Stimulated activated CD4-positive, alpha-beta T cell treated with anti-CD3 and anti-CD28 coated beads, TNF-alpha, amount 100 ng/mL, for 24 hours (primary cell): ENCODE results near the gene TRERF1.

Experiments used
- DNase-seq, 3 experiments: peaks; one replicate each; pipeline ENCODE4 v3.0.0-alpha.2; 2020; ENCODE audit warnings: low read depth in 3 of 3

TRERF1 gene

DNA sequence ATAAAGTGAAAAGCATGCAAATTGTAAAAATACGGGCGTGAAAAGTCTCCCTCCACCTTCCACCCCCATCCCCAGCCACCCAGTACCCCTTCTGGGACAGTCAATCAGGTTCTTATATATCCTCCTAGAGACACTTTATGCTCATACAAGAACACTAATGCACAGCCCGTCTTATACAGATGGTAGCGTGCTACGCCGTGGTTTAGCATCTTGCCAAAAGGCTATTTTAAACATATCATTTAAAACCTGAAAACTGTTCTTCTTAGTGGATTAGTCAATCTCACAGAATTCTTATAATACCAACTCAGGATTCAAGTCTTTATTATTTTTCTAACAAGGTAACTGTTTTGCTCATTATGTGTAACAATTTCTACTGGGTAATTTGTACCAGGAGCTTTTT is 176.8 kb downstream of the TRERF1 start:
- no peak for DNase-seq

DNA sequence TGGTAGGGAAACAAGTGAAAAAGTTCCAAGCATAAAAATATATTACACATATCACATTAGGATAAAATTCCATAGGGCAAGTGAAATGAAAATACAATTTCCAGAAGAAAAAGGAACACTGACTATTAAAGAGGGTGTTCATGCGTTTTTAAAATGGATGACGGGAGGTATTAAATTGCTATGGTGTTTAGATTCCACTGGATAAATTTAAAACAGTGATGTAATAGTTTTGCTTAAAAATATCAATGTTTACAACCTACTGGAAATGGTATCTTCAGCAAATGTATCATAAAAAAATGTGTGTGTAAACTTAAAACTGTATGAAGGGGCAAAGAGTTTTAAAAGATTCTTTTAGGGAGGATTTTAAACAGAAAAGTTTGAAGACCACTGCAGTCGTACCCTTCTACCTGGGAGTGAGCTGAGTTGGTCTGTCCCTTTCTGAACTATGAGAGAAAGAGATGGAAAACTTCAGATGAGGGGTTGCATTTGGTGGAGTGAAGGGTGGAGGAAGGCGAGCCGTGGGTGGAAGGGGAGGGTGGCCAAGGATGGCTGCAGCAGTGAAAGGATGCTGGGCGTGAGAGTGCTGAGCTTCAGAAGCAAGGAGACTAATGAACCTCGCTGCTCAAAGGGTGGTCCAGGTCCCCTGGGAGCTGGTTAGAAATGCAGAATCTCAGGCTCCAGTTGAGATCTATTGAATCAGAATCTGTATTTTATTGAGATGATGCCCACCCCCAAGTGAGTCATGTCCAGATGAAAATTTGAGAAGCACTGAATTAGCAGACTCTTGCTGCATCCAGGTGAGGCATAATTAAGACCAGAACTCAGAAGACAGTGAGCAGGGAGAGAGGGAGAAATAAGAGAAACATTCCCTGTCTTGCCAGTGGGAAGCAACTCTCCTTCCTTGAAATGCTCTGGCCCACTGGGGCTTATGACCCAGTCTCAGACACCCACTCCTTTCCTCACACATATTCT is 179.6 kb downstream of the TRERF1 start:
- DNase-seq = no peak

DNA sequence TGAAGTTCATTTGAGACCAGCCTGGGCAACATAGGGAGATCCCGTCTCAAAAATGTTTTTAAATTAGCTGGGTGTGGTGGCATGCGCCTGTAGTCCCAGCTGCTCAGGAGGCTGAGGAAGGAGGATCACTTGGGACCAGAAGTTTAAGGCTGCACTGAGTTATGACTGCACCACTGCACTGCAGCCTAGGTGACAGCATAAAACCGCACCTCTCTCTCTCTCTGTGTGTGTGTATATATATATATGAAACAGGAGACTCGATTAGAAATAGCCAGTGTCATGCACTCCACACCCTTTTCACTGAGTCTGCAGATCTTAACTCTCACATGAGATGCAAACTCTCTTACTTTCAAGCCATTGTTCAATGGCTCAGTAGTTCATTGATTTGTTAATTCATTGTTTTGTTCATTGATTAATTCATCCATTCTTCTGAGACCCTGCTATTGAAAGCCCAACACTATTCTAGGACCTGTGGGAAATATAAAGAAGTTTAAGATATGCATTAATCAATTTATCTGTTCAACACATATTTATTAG is 181.7 kb downstream of the TRERF1 start:
- DNase-seq = no peak

DNA sequence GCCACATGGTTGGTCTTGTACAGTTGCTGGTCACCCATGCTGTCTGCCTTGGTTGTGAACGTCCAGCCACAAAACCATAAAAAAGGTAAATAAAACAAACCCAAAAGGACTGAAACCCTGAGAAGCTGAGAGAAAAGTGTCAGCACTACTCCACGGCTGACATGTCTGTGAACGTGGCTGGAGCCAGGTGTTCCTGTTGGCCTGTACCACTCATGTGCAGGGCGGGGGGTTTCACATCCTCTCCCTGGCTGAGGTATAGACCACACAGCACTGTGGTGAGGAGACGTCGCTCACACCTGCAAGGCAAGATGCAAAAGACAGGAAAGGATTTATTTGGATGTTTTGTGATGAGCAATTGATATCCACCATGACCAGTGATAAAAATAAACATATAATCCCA is 182.2 kb downstream of the TRERF1 start:
- DNase-seq = no peak

DNA sequence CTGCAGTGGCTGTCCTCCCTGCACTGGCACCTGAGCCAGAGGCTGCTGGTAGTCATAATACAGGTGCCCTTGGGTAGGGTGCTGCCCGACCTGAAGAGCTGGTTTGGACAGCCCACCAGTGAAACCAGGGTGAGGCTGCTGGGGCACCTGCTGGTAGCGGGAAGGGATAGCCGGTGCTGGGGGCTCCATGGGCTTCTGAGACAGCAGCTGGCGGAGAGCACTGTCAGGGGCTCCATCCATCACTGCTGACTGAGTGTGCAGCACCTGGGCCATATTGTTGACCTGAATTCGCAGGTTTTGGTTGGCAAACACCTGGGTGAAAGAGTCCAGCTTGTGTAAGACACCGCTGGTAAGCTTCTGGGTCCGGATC is 182.9 kb downstream of the TRERF1 start:
- DNase-seq = no peak

DNA sequence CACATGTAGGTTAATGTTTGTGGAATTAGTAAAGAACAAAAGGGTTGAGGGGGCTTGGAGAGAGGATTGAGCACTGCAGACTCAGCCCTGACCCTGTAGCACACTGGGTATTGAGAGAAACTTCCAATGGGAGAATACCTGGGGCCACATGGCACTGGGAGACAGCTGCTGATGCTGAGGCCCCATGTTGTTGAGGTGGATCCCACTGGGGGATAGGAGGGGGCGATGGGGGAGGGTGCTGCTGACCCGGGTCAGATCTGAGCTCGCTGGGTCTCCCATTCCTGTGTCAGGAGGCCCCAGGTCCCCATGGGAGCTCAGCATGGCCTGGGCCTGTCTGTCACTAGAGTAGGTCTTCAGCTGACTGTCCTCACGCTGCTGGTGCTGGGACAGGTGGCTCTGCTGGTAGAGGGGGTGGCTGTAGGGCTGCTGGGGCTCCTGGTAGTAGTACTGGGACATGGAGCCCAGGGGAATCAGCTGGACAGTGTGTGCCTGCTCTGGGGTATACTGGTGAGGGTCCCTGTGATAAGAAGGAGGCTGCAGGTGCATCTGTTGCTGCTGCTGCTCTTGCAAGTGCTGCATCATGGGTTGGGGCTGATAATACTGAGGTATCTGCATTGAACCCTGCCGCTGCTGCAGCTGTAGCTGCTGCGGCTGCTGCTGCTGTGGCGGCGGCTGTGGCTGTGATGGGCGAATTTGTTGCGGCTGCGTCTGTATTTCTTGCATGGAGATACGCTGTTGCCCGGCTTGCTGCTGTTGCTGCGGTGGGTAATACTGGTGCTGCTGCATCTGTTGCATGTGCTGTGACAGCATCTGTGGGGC is 183.5 kb downstream of the TRERF1 start:
- DNase-seq = no peak

DNA sequence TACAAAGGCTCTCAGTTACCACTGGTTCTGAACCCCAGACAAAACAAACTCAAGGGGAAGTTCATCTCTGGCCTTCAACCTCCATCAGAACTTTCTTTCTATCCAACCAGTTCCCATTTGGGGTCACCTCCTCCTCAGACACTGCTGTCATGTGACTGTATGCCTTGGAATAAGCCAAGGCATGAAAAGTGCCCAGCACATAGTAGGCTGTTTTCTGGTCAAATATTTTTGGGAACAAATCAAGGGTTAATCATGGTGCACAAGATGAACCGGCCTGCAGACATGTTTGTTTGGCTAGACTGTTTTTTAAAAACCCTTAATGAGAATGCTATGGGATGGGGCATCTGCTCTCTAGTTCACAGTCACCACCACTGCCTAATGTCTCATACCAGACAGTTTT is 185.2 kb downstream of the TRERF1 start:
- no peak for DNase-seq

DNA sequence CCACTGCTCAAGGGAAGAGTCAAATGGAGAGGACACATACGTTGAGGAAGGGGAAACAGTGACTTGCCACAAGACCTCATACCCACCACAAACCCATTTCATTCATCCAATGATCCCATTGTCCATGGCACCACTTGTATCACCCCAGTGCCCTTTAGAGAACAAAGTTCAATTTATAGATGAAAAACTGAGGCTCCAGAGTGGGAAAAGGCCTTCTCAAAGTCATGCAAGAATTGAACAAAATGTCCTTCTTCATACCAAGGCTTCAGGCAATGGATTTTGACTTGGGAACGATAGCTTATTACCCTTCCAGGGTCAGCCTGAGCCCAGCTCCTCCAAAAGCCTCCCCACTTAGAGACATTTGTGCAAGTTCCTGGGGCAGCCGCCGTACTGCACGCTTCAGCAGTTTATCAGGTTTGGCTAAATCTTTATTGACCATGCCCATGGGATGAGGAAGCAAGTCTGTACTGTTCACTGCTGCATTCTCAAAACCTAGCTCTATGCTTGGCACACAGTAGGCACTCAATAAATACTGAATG is 186.8 kb downstream of the TRERF1 start:
- no peak for DNase-seq

DNA sequence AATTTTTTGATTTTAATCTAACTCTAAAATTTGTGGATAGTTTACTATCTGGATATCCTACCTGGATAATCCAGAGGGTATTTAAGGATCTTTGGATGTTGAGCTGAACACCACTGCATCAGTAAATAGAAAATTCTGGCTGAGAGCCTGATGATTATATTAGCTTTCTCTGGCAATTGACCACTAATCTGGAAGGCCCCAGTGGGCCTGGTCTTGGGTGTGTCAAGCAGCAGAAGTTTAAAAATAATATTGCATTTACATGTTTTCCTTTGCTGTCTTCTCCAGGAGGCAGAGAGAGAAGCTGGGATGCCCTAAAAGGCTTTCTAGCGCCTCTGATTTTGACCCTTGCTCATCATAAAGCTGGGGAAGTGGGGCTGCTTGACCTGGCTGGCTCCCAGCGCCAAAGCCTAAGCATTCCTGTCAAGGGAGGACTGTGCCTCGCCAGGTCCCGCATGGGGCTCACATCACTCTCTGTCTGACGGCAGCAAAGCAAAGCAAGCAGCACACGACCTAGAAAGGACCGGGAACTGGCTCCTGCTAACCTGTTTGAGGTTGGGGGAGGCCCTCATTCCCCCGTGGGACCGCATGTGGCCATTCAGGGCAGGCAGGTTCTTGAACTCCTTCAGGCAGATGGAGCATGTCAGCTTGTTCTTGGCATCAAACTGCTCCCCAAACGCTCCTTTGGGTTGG is 187.4 kb downstream of the TRERF1 start:
- no peak for DNase-seq

DNA sequence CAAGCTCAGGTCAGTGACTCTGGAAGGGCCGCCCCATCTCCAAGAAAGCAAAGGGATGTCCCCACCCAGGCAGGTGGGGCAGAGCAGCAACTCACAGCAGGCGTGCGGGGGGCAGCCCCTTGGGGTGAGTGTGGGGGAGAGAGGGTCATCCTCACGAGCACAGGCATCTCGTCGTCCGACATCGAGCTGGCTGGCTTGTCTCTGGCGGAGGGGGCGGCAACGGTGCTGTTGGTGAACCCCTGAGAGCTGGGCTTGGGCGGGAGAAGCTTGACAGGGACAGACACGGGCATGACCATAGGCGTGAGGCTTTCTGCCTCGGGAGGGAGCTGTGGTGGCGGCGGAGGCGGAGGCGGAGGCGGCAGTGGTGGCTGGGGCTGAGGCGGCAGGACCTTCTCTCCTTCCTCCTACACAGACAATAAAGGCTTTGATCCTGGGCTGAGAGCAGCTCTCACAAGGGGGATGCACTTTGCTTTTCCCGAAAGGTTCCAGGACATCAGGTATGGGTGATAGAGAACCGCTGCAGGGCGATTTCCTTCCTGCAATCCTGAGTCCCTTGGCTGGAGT is 188.5 kb downstream of the TRERF1 start:
- DNase-seq = no peak

DNA sequence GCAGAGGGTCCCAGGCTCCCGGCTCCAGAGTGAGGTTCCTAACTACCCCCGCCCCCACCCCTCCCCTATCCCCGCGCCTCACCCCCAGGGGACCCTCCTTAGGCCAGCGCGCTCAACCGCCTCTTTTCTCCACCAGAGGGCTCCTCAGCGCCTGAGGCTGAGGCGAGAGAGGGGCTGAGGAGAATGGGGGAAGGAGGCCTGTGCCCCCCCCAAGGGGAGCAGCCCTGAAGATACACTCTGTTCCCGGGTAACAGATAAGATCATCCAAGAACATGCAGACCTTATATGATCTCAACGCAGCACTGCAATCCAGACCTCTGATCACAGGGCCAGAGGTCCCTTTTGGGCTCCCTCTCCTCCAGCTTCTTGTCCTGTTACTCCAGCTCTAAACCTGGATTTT is 190.8 kb downstream of the TRERF1 start:
- peak in 2 of 3 experiments; percentile 16 for DNase-seq

DNA sequence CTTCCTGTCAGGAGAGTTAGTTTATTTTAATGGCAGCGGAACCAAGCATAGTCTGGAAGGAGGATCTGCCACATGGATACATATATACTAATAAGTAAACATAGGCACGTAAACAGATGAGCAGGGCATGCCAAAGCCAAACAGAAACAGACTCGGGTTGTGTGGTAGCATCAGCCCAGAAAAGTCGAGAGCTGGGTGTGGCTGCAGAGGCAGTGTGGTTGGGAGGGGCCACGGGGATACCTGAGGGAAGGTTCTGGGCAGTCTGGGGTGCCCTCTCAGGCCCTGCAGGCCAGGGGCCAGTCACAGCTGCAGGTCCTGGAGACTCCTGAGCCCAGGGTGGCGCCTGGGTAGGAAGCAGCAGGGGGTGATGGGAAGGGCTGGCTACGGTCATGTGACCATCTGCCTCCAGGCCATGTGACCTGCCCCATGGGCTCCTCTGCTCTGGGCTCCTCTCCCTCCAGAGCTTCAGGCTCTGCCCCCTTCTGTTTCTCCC is 191.3 kb downstream of the TRERF1 start:
- no peak for DNase-seq

DNA sequence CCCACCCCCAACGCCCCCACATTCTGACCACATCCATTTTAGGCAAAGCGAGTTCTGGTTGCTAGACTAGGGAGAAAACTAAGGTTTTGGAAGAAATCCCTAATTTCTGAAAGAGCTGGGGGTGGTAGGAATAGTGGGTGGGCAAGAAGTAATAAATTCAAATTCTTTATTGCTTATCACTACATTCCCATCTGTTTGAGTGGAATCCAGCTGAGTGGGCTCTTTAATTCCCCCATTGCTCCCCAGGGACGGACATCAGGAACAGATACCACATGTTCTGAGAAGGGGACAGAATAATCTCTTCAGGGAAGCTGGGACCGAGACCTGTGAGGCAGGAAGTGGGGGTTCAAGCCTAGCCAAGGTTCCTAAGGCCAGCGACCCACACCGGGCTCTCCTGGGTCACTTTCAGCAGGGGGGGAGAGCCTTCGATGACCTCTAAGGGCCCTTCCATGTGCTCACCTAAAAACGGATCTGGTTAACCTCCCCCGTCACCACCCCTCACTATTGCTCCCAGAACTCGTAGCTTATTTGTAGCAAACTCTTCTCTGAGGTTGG is 191.8 kb downstream of the TRERF1 start:
- no peak for DNase-seq

DNA sequence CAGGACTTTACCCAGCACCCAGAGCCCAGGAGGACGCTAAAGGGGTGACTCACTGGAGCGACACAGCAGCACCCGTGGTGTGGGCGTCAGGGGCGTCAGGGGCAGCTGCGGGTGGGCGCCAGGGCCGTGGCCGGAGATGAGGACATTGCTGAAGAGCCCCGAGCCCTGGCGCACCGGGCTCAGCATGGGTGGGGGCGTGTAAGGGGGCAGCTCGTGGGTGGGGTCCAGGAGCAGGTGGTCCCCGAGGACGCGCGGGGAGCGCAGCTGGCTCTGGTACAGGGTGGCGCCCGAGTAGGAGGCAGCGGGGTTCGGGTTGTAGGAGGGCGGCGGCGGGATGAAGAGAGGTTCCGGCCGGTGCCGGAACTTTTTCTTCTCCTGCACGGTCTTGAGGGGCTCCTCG is 192.4 kb downstream of the TRERF1 start:
- no peak for DNase-seq

DNA sequence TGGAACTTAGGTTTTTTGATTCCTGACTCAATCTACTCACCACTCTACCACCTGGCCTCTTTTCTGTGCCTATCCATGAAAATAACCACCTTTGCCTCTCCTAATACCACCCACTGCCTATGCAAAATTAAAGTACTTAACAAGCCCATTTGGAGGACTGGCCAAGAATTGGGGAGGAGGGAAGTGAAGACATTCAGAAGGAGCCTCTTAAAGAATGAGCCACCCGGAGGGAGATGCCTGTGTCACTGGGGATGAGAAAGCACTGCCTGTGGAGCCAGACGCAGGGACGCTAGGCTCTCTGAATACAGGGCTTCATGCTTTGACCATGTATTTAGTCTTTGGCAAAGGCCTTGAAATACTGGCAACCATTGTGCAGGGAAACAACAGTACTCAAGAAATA is 194.1 kb downstream of the TRERF1 start:
- no peak for DNase-seq

DNA sequence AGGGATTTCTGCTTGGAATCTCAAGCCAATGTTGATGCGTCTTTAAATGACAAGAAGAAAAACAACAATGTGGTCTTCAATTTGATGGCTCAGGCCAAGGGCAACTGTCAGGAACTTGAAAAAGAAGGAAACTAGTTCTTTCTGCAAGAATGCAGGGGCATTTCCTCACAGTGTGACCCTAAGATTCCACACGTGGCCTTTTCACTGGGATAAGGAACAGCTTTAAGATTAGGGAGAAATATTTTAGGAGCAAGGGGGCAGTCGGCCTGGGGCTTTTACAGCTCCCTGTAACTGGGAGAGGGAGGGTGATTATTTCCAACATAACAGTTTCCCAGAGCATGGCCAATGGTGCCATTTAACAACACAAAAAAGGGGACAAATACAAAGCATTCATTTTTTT is 194.7 kb downstream of the TRERF1 start:
- no peak for DNase-seq

DNA sequence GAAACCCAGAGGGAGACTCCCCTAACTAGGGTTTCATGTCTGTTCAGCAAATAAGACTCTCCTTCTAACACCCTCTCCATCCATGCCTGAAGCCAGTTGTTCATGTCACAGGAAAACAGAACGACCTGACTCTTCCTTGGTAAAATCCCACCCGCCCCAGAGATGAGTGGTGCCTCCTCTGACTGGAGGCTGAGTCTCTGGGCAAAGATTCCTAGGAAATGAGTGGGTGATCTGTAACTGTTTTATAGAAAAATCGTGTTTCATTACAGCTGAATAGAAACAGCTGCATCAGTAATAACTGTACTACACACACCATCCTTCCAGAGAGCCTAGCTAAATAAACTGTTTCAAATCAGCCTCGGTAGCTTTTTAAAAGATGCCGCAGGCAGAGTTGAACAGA is 196.7 kb downstream of the TRERF1 start:
- no peak for DNase-seq

DNA sequence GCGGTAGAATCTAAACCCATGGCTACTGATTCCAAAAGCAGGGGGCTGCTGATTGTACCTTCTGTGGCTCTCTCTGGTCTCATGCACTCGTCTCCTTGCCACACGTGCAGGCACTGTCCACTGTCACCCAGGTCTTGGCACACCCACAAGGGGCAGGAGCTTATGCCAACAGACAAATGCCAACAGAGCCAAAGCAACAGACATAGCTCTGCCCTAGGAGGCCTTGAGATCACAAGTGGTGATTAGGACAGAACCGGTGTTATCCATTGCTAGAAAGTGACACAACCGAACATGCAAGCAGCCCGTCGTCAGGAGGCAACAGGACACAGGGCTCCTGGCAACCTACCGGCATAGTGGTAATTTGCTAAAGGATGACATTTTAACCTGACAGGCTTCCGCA is 197.2 kb downstream of the TRERF1 start:
- DNase-seq = no peak

DNA sequence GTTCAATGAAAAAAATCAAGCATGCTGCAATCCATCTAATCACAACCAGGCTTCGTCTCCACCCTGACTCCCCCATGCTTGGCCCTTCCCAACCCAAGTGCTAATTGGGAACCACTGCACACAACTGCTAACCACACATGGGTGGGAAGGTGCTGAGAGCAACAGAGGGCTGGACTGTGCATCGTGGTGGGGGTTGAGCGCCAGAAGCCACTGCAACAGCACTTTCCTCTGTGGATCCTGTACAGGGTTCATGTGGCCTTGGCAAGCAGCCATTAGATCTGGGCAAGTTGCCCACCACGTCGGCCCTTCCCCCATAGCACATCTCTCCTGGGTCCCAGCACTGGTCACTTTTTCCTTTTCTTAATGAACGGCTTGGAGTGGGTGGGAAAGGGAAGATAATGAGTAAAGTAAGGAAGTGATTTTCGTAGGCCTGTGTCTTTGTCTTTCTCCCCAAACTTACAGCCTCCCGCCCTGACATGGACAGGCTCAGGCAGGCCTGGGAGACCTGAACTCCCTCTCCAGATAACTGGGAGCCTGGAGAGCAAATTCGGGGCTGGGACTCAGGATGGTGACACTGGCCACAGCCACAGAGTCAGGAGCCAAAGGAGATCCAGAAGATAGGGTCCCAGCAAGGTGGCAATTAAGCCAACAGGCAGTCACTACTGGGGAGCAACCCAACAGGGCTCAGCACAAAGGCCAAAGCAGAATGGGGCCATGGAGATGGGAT is 199.7 kb downstream of the TRERF1 start:
- no peak for DNase-seq

DNA sequence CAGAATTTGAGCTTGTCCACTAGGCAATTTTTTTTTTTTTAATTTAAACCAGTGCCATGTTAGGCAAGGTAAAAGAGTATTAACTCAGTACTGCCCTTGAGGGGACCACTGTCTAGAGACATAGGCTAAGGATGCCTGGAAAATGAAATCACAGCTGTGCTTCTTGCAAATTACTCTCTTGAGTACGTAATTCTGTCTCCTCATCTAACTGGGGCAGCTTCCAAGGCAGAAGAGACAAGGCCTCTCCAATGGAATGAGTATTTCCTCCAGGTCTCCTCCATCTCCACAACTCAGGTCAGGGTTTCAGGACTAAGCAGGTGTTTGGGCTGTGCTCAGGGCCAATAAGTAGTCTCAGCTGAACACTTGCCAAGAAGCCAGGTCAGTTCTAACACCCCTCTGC is 200.2 kb downstream of the TRERF1 start:
- DNase-seq = no peak
